Transverse colon (tissue), 3 donors: ENCODE measurements around the gene PARP12.

Experiments
- CTCF ChIP-seq, 5 experiments: fragments of 200-600 bp in 3 of 5; fragments of 450-650 bp in 2 of 5; sonication (generic) in 3 of 5; IDR thresholded peaks; 1 replicate in 2 of 5; 2 replicates in 3 of 5; pipeline ENCODE4 v1.5.1; 2016 to 2017; ENCODE audit warnings: antibody characterized with exemption in 5 of 5, inconsistent platforms in 3 of 5, mild to moderate bottlenecking in 2 of 5, moderate library complexity in 1 of 5
- POLR2A ChIP-seq: fragments of 450-650 bp; IDR thresholded peaks from one replicate; pipeline ENCODE4 v1.6.1; 2016; ENCODE audit warnings: antibody characterized with exemption, mild to moderate bottlenecking, moderate library complexity

- TF ChIP-seq CTCF (IDR thresholded peaks at IDR 0.05) (no peak), POLR2A (no peak)
These were observed 71.5 kb downstream of the PARP12 start for GRCh38 chr7:139991269-139991666.
